ENCODE data around the gene THSD4. TPM values are rescaled to one million over a fixed set of nuclear protein-coding genes. Genes with fewer than 3 reads are reported as not detected.
"Not testable (repeated sequence)": the region's sequence is repeated elsewhere in the genome, so short reads cannot be mapped to it uniquely, and the experiment has no call there.

Gene THSD4
- total RNA-seq, 1 donor from 2014 or later: 1.6 TPM

GRCh38 chr15:71391421-71392088 lies 276.3 kb downstream of the THSD4 start:
- FAIRE-seq (no peak), DNase-seq (ENCODE audit: low spot score in 2 of 2) (no peak)

GRCh38 chr15:71392861-71393283 lies 277.6 kb downstream of the THSD4 start:
- no peak for FAIRE-seq
- no peak for DNase-seq (ENCODE audit: low spot score in 2 of 2)

GRCh38 chr15:71393383-71393782 lies 278.1 kb downstream of the THSD4 start:
- no peak for DNase-seq (ENCODE audit: low spot score in 2 of 2)
- FAIRE-seq: no peak

GRCh38 chr15:71396536-71397125 lies 281.4 kb downstream of the THSD4 start:
- DNase-seq (ENCODE audit: low spot score in 2 of 2) (no peak), FAIRE-seq (no peak)

- DNase-seq (ENCODE audit: low spot score in 2 of 2) (no peak), FAIRE-seq (no peak)
Measured at GRCh38 chr15:71397377-71397776, 282.1 kb downstream of the THSD4 start.

GRCh38 chr15:71400294-71400693 lies 285.0 kb downstream of the THSD4 start:
- no peak for DNase-seq (ENCODE audit: low spot score in 2 of 2)
- no peak for FAIRE-seq

- FAIRE-seq; DNase-seq (ENCODE audit: low spot score in 2 of 2): not testable (repeated sequence)
Measured at GRCh38 chr15:71401728-71402127, 286.5 kb downstream of the THSD4 start.

GRCh38 chr15:71409541-71409940 lies 294.3 kb downstream of the THSD4 start:
- FAIRE-seq (no peak), DNase-seq (ENCODE audit: low spot score in 2 of 2) (no peak)

GRCh38 chr15:71410347-71410746 lies 295.1 kb downstream of the THSD4 start:
- FAIRE-seq: no peak
- DNase-seq (ENCODE audit: low spot score in 2 of 2): no peak

GRCh38 chr15:71411538-71412482 lies 296.5 kb downstream of the THSD4 start:
- DNase-seq (ENCODE audit: low spot score in 2 of 2) (peak in 1 of 2 donors; percentile 8), FAIRE-seq (no peak)

- DNase-seq (ENCODE audit: low spot score in 2 of 2) (no peak), FAIRE-seq (no peak)
Measured at GRCh38 chr15:71413419-71413818, 298.1 kb downstream of the THSD4 start.

- no peak for DNase-seq (ENCODE audit: low spot score in 2 of 2)
- FAIRE-seq: no peak
Measured at GRCh38 chr15:71414853-71415252, 299.6 kb downstream of the THSD4 start.

GRCh38 chr15:71422530-71423259 lies 307.4 kb downstream of the THSD4 start:
- DNase-seq (ENCODE audit: low spot score in 2 of 2) (no peak), FAIRE-seq (no peak)

GRCh38 chr15:71424765-71425164 lies 309.5 kb downstream of the THSD4 start:
- no peak for DNase-seq (ENCODE audit: low spot score in 2 of 2)
- no peak for FAIRE-seq

- FAIRE-seq (no peak), DNase-seq (ENCODE audit: low spot score in 2 of 2) (no peak)
Measured at GRCh38 chr15:71425388-71425787, 310.1 kb downstream of the THSD4 start.

- no peak for FAIRE-seq
- DNase-seq (ENCODE audit: low spot score in 2 of 2): no peak
Measured at GRCh38 chr15:71426792-71427191, 311.5 kb downstream of the THSD4 start.

- DNase-seq (ENCODE audit: low spot score in 2 of 2) (no peak), FAIRE-seq (no peak)
Measured at GRCh38 chr15:71430782-71431181, 315.5 kb downstream of the THSD4 start.

- no peak for DNase-seq (ENCODE audit: low spot score in 2 of 2)
- no peak for FAIRE-seq
Measured at GRCh38 chr15:71431343-71432336, 316.4 kb downstream of the THSD4 start.

GRCh38 chr15:71433402-71433801 lies 318.1 kb downstream of the THSD4 start:
- DNase-seq (ENCODE audit: low spot score in 2 of 2) (no peak), FAIRE-seq (no peak)
